Osteocyte (in vitro differentiated cells): ENCODE measurements around the gene HTR5A. TPM values are rescaled to one million over a fixed set of nuclear protein-coding genes. Genes with fewer than 3 reads are reported as not detected.
A peak's percentile ranks its signal among the peaks of the same experiment; 100 is the strongest.

Experiments
- DNase-seq: peaks from one replicate; pipeline ENCODE4 v3.0.0; 2021; ENCODE audit warnings: mixed read lengths; ENCODE audit not compliant: unreplicated experiment; ENCODE audit errors: extremely low spot score
- H3K27ac Mint-ChIP-seq: one replicate; pipeline ENCODE4 v1.8.0; 2021; ENCODE audit warnings: mild to moderate bottlenecking, mixed read lengths; ENCODE audit not compliant: unreplicated experiment
- H3K27me3 Mint-ChIP-seq: one replicate; pipeline ENCODE4 v1.8.0; 2021; ENCODE audit warnings: mixed read lengths; ENCODE audit not compliant: unreplicated experiment
- H3K36me3 Mint-ChIP-seq: one replicate; pipeline ENCODE4 v1.8.0; 2021; ENCODE audit warnings: mixed read lengths; ENCODE audit not compliant: unreplicated experiment
- H3K4me1 Mint-ChIP-seq: one replicate; pipeline ENCODE4 v1.8.0; 2021; ENCODE audit warnings: mixed read lengths; ENCODE audit not compliant: unreplicated experiment
- H3K4me3 Mint-ChIP-seq: one replicate; pipeline ENCODE4 v1.8.0; 2021; ENCODE audit warnings: mild to moderate bottlenecking, moderate library complexity, mixed read lengths; ENCODE audit not compliant: unreplicated experiment
- H3K9me3 Mint-ChIP-seq: one replicate; pipeline ENCODE4 v1.8.0; 2021; ENCODE audit warnings: mixed read lengths; ENCODE audit not compliant: unreplicated experiment
- total RNA-seq: library from RNA; stranded (reverse); gene quantifications from 2 replicates; pipeline ENCODE4 v1.2.1, GENCODE V29; 2021
- TF ChIP-seq, protein P1 (sequence below): fragments of 200-600 bp; sonication (generic); IDR thresholded peaks from 2 replicates; pipeline ENCODE4 v1.5.0; 2021; ENCODE audit warnings: antibody characterized with exemption, mild to moderate bottlenecking, moderate library complexity

The HTR5A gene
- total RNA-seq, 1 donor from 2014 or later: not detected

DNA sequence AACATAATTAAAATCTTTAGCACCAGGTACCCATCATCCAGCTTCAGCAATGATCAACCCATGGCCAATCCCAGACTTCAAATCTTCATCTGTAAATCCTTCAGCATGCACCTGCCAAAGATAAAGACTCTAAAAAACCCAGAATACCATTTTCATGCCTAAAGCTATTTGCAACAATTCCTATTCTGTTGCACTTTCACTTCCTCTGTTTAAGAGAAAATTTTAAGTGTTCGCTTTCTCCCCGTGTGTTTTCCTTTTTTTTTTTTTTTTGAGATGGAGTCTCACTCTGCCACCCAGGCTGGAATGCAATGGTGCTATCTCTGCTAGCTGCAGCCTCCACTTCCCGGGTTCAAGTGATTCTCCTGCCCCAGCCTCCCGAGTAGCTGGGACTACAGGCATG is 31.8 kb upstream of the HTR5A start:
- peaks cover 10% of the 10 kb centered on the region for H3K9me3 Mint-ChIP-seq
- no peaks in the 10 kb centered on the region for H3K4me1 Mint-ChIP-seq
- H3K27me3 Mint-ChIP-seq: no peaks in the 10 kb centered on the region
- TF ChIP-seq, protein P1, sequence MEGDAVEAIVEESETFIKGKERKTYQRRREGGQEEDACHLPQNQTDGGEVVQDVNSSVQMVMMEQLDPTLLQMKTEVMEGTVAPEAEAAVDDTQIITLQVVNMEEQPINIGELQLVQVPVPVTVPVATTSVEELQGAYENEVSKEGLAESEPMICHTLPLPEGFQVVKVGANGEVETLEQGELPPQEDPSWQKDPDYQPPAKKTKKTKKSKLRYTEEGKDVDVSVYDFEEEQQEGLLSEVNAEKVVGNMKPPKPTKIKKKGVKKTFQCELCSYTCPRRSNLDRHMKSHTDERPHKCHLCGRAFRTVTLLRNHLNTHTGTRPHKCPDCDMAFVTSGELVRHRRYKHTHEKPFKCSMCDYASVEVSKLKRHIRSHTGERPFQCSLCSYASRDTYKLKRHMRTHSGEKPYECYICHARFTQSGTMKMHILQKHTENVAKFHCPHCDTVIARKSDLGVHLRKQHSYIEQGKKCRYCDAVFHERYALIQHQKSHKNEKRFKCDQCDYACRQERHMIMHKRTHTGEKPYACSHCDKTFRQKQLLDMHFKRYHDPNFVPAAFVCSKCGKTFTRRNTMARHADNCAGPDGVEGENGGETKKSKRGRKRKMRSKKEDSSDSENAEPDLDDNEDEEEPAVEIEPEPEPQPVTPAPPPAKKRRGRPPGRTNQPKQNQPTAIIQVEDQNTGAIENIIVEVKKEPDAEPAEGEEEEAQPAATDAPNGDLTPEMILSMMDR: no peak
- no peaks in the 10 kb centered on the region for H3K36me3 Mint-ChIP-seq
- H3K4me3 Mint-ChIP-seq: no peak overlapping the region
- H3K27ac Mint-ChIP-seq: no peak overlapping the region
- no peak for DNase-seq

DNA sequence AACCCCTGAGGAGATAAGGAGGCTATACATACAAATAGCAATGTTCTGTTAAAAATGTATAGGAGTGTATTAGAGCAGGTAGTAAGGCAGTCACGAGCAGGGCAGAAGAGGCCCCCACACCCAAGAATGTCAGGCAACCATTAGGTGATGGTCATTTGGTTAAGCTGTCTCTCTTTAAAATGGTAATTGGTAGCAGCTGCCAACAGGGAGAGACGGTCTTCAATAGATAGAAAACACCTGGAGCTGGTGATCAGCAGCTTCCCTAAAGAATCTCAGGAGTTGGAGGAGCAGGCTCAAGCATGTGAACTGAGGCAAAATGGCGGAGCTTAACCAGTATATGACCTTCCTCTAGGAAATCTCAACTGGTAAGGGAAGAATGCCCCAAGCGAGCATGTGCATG is 26.4 kb upstream of the HTR5A start:
- Mint-ChIP-seq H3K4me3 (no peak overlapping the region), H3K4me1 (no peaks in the 10 kb centered on the region), H3K27me3 (no peaks in the 10 kb centered on the region), H3K9me3 (peaks cover 10% of the 10 kb centered on the region), H3K27ac (no peak overlapping the region), H3K36me3 (no peaks in the 10 kb centered on the region)
- TF ChIP-seq, protein P1: no peak
- DNase-seq: no peak

DNA sequence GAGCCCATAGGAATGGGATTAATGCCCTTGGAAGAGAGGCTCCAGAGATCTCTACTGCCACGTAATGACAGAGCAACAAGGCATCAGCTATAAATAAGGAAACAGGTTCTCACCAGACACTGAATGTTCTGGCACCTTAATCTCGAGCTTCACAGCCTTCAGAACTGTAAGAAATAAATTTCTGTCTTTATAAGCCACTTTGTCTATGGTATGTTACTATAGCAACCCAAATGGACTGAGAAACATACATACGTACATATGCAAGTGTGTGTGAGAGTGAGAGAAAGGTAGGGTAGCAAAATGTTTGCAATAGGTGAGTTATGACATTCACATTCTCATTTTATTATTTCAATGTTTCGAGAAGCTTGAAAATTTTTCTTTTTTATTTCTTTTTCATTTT is 22.1 kb upstream of the HTR5A start:
- TF ChIP-seq, protein P1: no peak
- H3K4me1 Mint-ChIP-seq: no peaks in the 10 kb centered on the region
- H3K27me3 Mint-ChIP-seq: no peaks in the 10 kb centered on the region
- no peak overlapping the region for H3K27ac Mint-ChIP-seq
- H3K36me3 Mint-ChIP-seq: no peaks in the 10 kb centered on the region
- no peaks in the 10 kb centered on the region for H3K9me3 Mint-ChIP-seq
- DNase-seq: no peak
- no peak overlapping the region for H3K4me3 Mint-ChIP-seq

DNA sequence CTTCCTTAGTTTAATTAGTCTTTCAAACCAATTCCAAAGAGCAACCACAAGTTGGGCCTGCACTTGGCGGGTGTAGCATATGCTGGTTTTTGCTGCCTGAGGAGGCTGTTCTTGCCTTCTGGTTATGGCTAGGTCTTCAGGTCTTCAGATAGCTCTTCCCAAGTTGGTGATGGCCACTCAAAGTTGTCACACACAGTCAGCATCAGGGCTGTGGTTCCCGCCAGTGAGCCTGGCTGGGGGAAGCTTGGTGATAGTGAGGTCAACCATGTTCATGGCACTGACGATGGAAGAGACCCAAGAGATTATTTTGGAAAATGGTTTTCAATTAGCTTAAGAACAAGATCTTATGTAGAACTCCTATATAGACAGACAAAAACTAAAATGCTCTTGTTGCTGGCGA is 18.8 kb upstream of the HTR5A start:
- Mint-ChIP-seq H3K36me3 (no peaks in the 10 kb centered on the region), H3K27me3 (no peaks in the 10 kb centered on the region), H3K9me3 (no peaks in the 10 kb centered on the region), H3K4me1 (no peaks in the 10 kb centered on the region), H3K27ac (no peak overlapping the region), H3K4me3 (no peak overlapping the region)
- DNase-seq: peak; percentile 66
- TF ChIP-seq, protein P1: no peak

DNA sequence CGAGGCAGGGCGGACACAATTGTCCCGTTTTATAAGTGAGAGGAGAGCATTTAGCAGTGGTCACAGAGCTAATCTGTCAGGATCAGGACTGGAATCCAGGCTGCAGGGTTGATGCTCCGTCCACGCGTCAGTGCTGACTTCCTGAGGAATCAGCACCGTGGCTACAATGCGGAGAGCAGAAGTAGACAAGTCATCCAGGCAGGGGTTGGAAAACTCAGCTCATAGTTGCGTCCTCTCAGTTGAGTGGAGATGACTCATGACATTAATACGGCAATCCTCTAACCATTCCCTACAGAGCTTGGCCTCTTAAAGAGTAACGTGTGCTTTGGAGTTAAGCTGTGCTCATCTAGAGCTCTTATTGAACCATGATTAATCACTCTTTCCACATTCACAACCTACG is 17.1 kb upstream of the HTR5A start:
- peak; percentile 64 for DNase-seq
- H3K27me3 Mint-ChIP-seq: no peaks in the 10 kb centered on the region
- H3K27ac Mint-ChIP-seq: no peak overlapping the region
- no peak overlapping the region for H3K4me3 Mint-ChIP-seq
- H3K9me3 Mint-ChIP-seq: no peaks in the 10 kb centered on the region
- no peaks in the 10 kb centered on the region for H3K36me3 Mint-ChIP-seq
- TF ChIP-seq, protein P1: no peak
- H3K4me1 Mint-ChIP-seq: no peaks in the 10 kb centered on the region
